HG03469 (cell line): ENCODE data around the gene DERA.
"Not testable (repeated sequence)": the region's sequence is repeated elsewhere in the genome, so short reads cannot be mapped to it uniquely, and the experiment has no call there.

Source experiments
- ATAC-seq: cut with Tn5 transposase; IDR thresholded peaks from one replicate; pipeline ENCODE4 v1.9.1; 2021; ENCODE audit warnings: mild to moderate bottlenecking, moderate library complexity, moderate number of reproducible peaks; ENCODE audit not compliant: unreplicated experiment

DERA gene

DNA sequence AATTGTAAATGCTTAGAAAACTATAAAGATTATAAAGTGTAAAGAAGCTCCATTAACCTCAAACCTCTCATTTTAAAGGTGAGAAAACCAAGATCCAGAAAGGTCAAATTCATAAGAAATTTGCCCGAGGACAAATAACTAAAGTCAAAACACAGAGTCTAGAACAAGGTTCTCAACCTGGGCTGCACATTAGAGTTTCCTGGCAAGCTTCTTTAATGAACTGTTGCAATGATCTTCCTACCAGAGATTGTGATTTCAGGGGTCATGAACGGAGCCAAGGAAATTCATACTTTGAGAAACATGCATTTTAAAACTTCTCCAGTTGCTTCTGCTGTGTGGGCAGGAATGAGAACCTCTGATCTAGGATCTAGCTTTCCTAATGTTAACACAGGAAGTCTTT is 86.8 kb downstream of the DERA start:
- ATAC-seq = no peak

DNA sequence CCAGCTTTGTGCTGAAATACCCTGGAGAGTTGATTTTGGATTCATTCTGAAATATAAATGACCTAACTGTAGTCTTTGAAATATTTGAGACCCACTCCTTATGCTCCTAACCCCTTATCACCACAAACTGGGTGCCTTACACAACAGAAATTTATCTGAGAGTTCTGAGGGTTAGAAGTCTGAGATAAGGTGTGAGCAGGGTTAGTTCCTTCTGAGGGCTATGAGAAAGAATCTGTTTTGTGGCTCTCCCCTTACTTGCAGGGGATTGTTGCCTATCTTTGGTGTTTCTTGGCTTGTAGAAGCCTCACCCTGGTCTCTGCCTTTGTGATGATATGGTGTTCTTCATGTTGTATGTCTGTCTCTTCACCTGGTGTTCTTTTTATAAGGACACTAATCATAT is 91.7 kb downstream of the DERA start:
- ATAC-seq = no peak

DNA sequence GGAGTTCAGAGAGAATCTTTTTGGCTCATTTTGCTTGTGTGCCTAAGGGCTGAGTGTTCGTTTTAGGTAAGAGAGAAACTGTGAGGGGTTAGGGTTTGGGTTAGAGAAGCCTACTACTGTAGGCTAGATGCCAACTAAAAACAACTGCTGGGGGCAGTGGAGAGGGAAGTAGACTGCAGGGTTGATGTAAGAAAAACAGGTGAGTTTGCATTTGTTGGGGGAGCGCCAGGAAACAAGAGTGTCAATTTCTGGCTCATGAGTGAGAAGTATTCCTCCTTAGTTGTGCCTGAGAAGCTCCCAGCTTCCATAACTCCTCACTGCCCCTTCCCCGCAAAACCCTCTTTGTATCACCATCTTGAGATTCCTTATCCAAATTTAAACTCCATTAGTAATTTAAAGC is 92.3 kb downstream of the DERA start:
- no peak for ATAC-seq

DNA sequence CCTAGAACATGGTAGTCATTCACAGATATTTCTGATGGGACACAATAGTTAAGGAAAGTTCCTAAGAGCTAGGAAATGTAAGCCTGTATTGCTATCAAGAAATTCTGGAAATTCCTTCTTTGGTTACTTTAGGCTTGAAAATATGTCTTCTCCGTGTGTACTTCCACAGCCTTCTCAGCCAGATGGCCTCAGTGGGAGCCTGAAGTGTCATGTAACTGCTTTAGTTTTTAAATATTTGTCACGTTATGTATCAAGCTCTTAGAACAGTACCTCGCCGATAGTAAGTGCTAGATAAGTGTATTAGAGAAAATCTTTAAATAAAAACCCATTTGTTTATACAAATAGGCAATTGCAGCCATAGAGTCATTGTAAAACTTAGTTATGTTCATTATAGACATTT is 95.6 kb downstream of the DERA start:
- no peak for ATAC-seq

DNA sequence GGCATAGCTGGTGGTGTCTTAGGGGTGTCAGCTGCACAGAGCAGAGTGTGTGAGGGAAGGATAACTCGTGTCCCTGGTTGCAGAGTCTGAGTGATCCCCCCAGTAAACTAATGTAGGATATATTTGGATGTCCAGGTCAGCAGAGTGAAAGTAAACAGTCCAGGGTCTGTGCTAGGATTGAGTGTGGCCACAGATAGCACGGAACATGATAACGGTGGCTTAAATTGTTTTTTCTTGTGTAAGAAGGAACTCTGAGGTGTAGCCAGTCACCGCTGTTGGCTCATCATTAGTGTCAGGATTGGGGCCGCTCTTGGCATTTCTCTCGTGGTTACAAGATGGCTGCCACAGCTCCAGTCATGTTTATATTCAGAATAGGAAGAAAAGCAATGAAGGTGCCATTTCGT is 97.3 kb downstream of the DERA start:
- no peak for ATAC-seq

DNA sequence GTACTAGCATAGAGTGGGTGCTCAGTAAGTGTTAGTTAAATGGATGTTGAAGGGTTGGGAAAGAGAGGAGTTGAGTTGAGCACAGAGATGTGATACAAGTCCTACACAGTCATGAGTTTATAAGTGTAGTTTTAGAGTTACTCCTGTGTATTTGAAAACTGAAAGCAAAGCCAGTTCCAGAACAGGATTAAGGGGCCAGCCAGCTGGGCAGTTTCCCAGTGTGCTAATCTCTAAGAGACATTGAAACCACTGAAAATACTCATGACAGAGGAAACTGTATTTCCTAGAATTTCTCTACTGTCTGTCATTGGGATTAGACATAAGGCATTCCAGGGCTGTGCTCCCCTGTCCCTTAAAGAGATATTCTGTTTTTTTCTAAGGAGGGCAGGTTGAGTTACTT is 101.0 kb downstream of the DERA start:
- no peak for ATAC-seq

DNA sequence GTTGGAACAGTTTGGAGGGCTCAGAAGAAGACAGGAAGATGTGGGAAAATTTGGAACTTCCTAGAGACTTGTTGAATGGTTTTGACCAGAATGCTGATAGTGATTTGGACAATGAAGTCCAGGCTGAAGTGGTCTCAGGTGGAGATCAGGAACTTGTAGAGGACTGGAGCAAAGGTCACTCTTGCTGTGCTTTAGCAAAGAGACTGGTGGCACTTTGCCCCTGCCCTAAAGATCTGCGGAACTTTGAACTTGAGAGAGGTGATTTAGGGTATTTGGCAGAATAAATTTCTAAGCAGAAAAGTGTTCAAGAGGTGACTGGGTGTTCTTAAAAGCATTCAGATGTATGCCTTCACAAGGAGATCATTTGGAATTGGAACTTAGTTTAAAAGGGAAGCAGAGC is 102.6 kb downstream of the DERA start:
- ATAC-seq = not testable (repeated sequence)

DNA sequence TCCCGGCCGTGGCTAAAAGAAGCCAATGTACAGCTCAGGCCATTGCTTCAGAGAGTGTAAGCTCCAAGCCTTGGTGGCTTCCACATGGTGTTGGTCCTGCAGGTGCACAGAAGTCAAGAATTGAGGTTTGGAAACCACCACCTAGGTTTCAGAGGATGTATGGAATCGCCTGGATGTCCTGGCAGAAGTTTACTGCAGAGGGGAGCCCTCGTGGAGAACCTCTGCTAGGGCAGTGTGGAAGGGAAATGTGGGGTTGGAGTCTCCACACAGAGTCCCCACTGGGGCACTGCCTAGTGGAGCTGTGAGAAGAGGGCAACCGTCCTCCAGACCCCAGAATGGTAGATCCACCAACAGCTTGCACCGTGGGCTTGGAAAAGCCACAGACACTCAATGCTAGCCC is 103.3 kb downstream of the DERA start:
- not testable (repeated sequence) for ATAC-seq

DNA sequence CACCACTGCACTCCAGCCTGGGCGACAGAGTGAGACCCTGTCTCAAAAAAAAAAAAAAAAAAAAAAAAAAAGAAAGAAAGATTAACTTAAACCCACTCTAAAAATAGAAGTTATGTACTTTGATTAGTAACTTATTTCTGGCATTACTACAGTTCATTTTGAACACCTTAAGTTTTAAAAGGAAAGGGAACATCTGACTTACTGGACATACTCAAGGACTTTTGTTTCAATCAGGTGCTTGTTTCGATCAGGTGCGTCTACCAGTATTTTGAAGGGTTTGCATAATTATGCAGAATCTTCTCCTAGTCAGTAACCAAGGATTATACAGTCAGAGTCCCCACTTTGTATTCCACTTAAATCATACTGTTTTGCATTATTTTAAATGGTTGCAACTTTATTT is 105.6 kb downstream of the DERA start:
- no peak for ATAC-seq

DNA sequence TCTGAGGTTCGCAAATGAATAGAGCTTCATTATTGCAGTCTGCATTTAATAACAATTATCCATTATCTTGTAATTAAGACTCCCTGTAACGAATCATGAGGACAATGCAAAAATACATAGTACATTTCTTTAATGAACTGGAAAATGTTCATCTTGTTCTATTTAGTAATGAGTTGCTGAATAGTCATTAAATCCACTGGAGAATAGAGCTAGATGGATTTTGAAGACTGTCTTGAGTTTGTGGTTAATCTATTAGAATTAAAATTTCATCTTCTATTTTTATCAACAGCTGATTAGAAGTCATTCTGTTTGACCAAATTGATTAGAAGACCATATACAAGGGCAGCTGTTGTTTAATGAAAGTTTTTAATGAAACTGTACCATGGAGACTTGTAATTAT is 107.2 kb downstream of the DERA start:
- ATAC-seq = no peak

DNA sequence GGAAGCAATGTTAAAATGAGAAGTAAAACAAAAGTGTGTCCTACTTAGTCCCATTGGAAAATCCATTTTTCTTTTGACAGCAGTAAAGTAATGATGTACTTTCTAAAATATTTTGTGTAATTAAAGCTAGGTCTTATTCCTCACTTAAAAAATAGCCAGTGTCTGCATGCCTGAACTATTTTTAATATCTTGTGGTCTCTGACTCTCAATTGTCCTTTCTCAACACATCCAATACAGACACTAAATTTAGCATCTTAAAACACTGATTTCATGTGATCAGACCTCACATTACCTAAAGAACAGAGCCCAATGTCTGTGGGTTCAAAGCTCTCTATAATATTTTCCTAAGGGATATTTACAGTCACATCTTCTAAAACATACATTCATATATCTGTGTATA is 108.0 kb downstream of the DERA start:
- no peak for ATAC-seq

DNA sequence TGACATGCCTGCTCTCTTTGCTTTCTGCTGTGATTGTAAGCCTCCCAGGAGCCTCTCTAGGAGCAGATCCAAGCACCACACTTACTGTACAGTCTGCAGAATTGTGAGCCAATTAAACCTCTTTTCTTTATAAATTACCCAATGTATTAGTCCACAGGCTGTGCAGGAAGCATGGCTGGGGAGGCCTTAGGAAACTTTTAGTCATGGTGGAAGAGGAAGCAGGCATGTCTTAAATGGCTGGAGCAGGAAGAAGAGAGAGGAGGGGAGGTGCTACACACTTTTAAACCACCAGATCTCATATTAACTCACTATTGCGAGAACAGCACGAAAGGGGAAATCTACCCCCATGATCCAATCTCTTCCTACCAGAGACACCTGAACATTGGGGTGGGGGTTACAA is 108.9 kb downstream of the DERA start:
- ATAC-seq = no peak

DNA sequence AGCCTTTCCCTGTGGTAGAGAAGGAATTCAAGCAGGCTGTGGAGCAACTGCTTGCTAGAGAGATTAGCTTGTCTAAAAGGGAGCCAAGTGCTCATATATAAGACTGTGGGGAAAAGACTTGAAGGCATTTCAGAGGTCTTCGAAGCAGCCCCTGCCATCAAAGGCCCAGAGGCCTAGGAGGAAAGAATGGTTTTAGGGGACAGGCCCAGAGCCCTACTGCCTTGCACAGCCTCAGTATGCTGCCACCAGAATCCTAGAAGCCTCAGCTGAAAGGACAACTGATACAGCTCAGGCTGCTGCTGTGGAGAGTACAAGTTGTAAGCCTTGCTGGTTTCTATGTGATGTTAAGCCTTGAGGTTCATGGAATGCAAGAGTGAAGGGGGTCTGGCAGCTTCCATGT is 109.9 kb downstream of the DERA start:
- no peak for ATAC-seq

DNA sequence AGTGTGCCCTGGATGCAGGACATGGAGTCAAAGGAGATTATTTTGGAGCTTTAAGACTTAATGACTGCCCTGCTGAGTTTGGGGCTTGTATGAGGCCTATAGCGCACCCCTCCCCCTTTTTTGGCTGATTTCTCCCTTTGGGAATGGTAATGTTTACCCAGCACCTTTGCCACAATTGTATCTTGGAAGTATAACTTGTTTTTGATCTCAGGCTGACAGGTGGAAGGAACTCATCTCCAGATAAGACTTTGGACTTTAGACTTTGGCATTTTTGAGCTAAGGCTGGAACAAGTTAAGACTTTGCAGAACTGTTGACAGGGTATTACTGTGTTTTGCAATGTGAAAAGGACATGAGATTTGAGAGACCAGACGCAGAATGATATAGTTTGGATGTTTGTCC is 110.5 kb downstream of the DERA start:
- ATAC-seq = no peak

DNA sequence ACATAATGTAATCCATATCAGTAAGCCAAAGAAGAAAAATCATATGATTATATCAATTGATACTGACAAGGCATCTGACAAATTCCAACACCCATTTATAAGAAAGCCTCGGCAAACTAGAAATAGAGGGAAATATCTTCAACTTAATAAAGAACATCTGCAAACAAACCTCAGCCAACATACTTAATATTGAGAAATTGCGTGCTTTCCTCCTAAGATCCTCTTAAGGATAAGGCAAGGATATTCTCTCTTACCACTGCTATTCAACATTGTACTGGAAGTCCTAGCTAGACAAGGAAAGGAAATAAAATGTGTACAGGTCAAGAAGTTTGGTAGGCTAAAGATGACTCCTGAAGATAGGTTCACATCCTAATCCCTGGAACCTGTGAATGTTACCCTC is 115.9 kb downstream of the DERA start:
- no peak for ATAC-seq

DNA sequence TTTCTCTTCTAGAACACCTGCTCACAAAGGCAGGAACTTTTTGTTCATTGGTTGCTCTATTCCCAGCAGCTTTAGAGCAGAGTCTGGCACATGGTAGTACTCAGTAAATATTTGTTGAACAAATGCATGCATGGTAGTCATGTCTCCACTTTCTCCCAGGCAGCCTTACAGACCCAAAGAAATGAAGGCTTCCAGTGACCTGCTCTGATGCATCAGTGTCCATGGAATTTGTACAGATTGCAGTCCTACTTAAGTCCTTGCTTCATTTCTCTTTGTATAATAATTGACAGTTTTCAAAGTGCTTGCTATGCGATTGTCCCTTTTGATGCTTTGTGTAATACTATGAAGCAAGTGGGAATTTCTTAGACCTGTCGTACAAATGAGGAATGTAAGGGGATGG is 119.6 kb downstream of the DERA start:
- no peak for ATAC-seq

DNA sequence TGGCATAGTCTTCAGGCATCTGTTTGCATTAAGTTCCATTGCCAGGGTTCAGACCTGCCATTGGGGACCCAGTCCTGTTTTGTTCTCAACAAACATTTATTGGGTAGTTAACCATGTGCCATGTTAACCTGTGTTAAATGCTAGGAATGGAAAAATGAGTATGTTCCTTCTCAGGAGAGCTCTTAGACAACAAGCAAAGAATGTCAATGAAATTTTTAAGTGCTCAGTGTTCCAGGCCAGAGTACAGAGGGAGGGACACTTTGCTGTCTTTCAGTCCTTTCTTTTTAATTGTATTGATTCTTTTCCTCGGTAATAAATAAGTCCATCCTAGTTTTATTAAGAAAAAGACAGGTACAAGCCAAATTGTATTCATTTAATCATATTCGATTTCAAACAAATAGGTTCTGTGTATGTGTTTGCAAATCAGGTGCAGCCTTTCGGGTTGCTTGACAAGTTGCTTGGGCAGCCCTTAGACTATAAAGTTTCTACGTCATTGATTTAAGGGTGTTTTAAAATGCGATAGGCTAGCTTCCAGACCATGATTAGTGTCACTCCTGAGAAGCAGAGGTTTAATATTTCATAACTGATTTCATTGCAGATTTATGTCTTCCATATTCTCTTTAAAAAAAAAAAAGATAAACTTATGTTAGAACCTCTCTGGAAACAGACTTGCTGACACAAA is 123.1 kb downstream of the DERA start:
- ATAC-seq = no peak

DNA sequence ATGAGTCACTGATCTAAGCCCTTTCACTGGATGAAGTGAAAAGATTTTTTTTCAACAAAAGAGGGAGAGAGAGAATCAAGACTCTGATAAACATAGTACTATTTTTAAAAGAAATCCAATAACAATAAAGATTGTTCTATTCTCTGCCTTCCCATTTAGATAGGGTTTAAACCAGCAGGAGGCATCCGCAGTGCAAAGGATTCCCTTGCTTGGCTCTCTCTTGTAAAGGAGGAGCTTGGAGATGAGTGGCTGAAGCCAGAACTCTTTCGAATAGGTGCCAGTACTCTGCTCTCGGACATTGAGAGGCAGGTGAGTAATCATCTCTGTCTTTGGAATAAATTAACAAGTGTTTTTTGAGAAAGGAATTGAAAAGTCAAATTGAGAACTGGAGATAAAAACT is 124.9 kb downstream of the DERA start:
- ATAC-seq = no peak

DNA sequence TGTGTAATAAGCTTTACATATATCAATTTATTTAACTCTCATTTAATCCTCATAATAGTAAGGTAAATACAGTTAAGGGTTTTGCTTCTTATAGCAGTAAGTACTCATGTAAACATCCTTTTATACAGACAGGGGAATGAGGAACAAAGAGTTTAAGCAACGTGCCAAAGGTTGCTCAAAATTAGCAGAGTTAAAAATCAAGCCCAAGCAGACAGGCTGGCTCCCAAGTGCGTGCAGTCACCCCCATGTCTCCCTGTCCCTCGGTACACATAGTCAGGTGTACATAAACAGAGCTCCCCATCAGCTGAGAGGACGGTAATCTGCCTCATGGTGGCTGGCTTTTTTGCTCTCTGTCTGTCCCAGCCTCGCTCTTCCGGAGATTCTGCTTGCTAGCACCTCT is 126.4 kb downstream of the DERA start:
- no peak for ATAC-seq

DNA sequence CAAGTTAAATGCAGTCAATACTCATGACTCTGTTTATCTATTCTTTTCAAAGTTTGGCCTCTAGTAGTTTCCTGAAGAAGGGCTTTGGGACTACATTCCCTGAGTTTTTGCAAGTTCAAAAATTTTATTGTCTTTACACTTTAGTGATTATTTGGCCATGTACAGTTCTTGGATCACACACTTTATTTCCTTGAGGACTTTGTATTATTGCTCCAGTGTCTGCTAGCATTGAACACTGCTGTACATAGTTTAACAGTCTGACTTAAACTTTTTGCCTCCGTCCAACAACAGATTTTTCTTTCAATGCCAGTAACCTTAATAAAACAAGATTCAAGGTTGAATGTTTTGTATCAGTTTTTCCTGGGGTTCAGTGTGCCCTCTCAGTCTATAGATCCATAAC is 132.3 kb downstream of the DERA start:
- no peak for ATAC-seq

DNA sequence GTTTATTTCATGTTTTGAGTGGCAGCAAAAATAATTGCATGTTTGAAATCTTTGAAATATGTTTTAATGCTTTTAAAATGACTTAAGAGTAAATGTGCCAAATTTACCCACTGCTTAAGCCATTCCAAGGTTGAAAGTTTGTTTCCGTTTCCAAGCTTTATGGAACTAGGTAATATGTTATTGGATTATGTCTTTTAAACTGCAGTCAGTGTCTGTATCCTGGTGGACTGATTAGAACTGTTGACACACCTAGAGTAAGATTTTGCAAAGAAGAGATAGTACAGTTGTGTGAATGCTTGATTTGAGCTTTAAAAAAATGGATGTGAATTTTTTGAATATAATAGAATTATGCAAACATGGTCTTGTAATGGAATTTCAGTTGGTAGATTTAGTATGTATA is 135.1 kb downstream of the DERA start:
- no peak for ATAC-seq

DNA sequence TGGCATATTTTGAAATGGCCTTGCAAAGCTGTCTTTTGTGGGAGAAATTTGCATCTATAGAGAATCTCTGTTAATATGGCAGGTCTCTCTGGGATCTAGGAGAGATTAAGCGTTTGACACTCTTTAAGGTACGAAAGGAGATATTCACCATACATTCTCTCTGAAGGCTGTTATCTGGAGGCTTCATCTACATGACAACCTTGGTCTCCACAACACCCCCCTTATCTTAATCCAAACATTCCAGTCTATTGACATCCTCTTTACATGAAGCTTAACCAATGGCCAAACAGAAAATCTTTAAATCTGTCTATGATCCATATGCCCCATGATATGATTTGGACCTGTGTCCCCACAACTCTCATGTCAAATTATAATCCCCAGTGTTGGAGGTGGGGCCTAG is 137.4 kb downstream of the DERA start:
- ATAC-seq = no peak

DNA sequence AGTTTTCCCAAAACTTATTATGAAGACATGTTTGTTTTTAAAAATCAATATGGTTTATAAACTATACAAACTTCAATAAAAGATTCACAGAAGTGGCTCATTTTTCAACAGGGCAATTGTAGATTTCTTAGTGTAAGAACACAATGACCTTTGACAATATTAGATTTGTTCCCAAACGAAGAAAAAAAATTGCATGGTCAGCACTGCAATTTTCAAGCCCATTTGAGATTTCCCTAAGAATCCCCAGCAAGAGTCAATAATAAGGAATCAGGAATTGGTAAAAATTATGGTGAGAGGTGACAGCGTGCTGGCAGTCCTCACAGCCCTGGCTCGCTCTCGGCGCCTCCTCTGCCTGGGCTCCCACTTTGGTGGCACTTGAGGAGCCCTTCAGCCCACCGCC is 145.8 kb downstream of the DERA start:
- ATAC-seq = no peak

DNA sequence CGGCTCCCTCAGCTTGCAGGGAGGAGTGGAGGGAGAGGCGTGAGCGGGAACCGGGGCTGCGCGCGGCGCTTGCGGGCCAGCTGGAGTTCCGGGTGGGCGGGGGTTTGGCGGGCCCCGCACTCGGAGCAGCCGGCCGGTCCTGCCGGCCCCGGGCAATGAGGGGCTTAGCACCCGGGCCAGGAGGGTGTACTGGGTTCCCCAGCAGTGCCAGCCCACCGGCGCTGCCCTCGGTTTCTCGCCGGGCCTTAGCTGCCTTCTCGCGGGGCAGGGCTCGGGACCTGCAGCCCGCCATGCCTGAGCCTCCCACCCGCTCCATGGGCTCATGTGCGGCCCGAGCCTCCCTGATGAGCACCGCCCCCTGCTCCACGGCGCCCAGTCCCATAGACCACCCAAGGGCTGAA is 146.2 kb downstream of the DERA start:
- not testable (repeated sequence) for ATAC-seq
